NK-92 (cell line): Measurements from ENCODE around the gene EFCAB8.
"Not testable (repeated sequence)": the region's sequence is repeated elsewhere in the genome, so short reads cannot be mapped to it uniquely, and the experiment has no call there.

Experiments used
- DNase-seq: peaks from one replicate; lab custom pipeline; 2025; ENCODE audit not compliant: unreplicated experiment; lab: John Stamatoyannopoulos, UW

Gene EFCAB8

DNA sequence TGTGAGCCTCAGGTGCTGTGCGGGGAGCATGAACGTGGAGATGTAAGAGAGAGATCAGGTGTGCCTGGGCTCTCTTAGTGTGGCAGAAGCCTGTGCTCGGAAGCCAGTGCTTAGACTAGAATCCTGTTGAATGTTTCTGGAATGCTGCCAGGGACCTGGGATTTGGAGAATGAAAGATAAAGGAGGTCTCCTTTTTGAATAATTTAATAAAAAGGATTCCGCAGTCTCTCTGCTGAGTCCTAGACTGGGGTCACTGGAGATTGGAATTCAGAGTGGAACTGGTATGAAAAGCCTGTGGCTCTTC is 18.8 kb upstream of the EFCAB8 start:
- DNase-seq, result no peak

DNA sequence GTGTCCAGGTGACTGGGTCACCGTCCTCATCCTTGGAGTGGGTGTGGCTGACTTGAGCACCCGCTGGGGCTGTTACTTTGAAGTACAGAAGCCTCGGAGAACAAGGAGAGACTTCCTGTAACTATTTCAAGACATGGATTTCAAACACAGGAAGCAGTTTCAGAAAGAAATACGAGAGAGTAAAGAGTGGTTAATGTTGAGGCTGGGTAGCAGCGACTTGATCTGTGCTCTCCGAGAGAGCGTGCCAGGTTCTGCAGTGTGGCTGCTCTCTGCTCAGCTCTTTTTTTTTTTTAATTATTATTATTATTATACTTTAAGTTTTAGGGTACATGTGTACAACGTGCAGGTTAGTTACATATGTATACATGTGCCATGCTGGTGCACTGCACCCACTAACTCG is 17.5 kb upstream of the EFCAB8 start:
- no peak for DNase-seq

DNA sequence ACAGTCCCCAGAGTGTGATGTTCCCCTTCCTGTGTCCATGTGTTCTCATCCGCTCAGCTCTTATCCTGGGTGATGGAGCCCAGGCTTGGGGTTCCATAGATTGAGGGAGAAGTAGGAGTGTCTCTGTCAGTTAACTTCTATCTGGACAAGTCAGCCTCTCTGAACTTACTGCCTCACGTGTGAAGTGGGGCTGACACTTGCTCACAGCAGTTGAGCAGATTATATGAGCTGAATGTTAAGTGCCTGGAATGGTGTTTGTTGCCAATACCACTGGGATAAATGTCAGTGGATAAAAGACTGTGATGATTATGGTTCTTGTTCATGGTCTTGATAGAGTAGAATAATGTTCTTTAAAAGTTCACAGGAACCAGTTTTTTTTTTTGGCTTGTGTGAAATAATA is 17.1 kb upstream of the EFCAB8 start:
- DNase-seq, result no peak

DNA sequence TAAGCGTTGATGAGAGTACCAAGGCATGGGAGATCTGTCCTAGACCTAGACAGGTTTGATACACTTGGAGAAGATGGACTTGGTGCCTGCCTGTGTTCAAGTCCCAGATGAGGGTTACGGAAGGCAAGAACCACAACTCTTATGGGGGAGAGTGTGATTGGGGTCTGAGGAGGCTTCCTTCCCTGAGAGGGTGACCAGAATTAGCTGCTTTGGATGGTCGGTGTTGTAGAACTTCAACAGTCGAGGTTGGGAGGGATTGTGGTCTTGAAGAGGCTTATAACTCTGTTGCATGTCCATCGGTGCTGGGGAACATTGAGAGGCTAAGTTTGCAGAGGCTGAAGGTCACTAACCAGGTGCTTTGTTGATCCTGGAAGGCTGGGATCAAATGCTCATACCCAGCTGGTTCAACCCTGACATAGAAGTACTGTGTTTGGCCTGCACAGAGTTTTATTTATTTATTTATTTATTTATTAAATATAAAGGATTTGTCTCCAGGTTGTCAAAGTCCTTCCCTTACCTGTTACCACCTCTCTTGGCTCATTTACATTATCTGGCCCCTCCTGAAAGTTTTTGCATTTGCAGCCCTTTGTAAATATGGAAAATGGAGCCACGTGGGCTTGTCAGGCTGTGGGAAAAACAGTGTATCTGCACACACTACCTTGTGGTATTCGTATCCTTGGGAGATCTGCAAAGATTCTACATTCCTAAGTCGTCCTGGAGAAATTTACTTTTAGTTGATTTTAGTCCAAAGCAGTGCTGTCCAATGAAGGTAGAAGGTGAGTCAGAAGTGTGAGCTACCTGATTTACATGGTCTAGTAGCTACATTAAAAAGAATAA is 15.8 kb upstream of the EFCAB8 start:
- no peak for DNase-seq

DNA sequence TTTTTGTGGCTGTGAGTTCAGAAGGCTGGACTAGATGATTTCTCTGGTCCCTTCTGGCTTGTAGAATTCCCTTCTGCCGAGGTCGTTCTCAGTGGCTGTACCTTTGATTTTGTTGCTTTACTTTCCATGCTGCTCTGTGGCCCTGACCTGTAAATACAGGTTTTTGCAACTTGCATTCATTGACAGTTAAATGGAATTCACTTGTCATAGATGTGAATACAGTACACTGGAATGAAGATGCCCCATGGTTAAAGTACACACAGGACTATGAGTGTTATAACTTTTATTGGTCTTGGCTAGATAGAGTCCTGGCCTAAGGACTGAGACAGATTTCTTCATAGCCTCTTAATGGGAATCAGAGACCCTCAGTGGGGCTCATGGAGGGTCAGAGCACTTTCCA is 12.9 kb upstream of the EFCAB8 start:
- DNase-seq, result no peak

DNA sequence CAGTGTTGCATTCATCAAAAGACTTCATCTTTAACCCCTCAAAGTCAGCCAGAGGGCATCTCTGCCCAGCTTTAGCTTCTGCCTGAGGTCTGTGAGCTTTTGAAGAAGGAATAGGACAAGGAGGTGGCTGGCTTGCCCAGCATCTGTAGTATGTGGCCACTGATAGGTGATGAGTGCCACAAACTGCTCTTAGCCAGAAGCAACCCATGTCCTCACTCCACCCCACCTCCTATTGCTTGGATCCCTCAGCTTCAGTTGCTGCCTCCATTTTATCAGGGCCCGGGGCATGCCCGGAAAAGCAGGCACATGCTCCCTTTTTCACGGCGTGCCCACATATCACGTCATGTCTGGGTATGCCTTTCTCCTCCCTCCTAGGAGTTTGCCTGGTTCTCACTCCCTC is 11.9 kb upstream of the EFCAB8 start:
- no peak for DNase-seq

DNA sequence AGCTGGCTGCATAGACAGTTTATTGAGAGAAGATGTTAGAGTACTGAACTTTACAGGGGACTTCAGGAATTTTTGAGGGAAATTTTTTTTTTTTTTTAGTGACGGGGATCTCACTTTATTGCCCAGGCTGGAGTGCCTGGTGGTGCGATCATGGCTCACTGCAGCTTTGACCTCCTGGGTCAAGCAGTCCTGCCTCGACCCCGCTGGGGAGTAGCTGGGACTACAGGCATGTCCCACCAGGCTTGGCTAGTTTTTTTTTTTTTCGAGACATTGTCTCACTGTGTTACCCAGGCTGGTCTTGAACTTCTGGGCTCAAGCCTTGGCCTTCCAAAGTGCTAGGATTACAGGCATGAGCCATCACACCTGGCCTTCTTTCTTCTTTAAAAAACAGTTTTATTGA is 10.8 kb upstream of the EFCAB8 start:
- DNase-seq, result no peak

DNA sequence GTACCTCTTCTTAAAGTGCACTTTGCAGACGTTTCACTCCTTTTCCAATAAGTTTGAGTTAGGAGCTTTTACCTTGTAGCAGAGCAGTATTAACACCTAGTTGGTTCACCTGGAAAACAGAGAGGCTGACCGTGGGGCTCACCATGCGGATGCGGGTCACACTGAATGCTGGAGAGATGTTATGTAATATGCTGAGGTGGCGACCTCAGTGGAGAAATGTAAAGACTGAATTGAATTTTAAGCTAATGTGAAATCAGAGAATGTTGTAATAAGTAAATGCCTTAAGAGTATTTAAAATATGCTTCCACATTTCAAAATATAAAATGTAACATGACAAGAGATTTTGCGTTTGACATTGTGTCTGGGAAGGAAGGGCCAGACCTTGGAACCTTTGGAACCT is 9.9 kb upstream of the EFCAB8 start:
- no peak for DNase-seq

DNA sequence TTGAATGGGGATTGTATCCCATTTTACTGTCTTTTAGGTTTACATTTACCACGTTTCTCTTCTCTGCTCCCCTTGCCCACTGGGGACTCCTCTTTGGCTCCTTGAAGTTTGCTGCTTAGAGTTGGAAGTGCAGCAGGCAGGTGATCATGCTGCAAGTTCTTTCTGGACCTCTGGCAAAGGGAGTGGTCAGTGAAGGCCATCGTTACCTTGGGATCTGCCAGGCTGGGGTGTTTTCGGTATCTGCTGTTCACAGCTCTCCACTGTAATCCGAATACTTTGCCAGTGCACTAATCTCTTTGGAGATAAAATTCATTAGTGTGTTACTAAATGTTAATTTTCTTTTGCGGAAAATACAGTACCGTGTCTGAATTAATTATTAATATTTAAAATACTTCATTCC is 9.1 kb upstream of the EFCAB8 start:
- no peak for DNase-seq

DNA sequence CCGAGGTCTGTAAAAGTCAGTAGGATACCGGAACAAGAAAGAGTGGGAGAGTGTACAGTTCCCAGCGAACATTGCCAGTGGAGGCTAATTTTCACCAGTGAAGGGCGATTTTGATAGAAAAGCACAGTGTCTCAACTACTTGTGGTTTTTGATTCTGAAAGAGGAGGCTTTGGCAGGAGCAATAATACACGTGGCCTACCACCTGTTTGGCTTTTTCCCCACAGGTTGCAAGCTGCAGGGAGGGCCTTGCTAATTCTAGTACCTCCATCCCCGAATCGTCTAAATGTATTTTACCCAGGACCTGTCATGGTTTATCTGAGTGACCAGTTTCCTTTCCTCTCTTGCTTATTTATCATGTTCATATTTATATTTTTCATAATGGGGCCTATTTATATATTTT is 3.3 kb upstream of the EFCAB8 start:
- no peak for DNase-seq

DNA sequence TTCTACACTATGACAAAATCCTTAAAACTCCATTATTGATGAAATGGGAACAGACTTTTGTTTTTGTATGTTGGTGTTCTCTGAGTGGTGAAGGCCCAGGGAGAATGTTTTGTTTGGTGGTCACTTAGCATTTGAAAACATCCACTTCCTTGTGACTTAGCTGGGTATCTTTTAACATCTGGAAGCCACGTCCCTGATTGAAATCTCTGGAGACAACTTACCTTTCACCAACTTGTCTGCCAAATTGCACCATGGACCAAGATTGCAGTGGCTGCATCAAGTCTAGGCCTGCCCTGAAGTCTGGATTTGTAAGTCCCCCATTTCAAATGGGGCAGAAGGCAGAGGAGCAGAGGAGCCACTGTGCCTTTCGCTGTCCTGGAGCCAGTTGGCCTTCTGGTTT is 534 bp upstream of the EFCAB8 start:
- no peak for DNase-seq

DNA sequence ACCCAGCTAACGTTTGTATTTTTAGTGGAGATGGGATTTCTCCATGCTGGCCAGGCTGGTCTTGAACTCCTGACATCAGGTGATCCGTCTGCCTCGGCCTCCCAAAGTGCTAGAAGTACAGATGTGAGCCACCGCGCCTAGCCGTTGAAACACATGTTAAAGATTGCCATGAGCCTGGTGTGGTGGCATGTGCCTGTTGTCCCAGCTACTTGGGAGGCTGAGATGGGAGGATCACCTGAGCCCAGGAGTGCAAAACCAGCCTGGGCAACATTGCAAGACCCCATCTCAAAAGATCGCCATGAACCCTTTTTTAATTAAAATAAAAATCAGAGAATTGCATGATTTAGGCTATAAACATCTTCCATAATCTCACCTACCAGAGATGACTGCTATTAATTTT is 2.7 kb downstream of the EFCAB8 start:
- DNase-seq, result no peak

DNA sequence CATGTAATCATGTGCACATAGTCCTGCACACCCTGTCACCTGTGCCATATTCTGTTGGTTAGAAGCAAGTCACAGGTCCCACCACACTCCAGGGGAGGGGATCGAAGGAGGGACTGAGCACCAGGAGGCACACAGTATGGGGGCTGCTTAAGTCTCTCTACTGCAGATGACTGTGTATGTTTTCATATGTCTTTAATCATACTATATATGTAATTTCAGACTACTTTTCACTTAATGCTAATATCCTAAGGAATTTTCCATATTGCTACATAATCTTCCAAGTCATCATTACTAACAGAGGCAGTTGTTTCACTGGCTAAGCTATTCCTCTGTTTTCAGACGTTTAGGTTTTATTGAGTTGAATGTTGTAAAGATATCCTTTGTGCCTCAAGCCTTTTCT is 10.8 kb downstream of the EFCAB8 start:
- DNase-seq, result no peak

DNA sequence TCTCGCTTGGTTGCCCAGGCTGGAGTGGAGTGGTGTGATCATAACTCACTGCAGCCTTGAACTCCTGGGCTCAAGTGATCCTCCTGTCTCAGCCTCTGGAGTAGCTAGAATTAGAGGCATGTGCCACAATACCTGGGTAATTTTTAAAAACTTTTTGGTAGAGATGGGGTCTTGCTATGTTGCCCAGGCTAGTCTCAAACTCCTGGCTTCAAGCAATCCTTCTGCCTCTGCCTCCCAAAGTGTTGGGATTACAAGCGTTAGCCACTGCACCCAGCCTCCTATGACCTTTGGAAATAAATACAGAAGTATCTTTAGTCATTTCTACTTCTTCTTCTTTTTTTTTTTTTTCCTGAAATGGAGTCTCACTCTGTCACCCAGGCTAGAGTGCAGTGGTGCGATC is 11.8 kb downstream of the EFCAB8 start:
- not testable (repeated sequence) for DNase-seq

DNA sequence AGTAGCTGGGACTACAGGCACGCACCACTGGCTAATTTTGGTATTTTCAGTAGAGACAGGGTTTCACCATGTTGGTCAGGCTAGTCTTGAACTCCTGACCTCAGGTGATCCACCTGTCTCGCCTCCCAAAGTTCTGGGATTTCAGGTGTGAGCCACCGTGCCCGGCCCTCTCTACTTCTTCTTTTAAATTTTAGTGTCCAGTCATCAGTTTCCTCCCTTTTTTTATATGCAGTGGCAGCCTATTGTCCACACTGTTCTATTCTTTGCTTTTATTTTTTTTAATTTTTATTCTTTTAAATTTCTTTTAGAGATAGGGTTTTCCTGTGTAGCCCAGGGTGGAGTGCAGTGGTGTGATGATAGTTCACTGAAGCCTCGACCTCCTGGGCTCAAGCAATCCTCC is 12.3 kb downstream of the EFCAB8 start:
- no peak for DNase-seq

DNA sequence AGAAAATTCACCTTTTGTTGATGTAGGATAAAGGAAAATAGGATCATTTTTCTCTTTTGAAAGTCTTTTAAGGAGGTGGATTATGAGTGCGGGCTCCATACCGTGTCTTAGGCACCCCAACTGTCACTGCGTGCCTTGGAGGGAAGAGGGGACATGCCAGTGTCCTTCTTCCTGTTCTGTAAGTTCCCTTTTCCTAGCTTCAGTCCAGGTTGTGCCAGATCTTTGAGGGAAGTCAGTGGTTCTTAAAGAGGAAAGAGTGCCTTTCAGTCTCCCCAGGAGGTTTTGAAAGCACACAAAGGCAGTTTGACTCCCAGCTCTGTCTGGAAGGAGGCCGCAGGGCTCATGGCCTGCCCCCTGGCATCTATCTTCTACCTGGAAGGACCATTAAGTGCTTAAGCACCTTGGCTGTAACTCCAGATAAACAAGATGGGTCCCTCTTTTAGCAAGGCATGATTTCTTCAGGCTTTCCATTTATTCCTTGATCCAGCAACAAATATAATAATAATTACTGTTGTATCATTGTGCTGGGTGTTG is 13.0 kb downstream of the EFCAB8 start:
- DNase-seq, result no peak

DNA sequence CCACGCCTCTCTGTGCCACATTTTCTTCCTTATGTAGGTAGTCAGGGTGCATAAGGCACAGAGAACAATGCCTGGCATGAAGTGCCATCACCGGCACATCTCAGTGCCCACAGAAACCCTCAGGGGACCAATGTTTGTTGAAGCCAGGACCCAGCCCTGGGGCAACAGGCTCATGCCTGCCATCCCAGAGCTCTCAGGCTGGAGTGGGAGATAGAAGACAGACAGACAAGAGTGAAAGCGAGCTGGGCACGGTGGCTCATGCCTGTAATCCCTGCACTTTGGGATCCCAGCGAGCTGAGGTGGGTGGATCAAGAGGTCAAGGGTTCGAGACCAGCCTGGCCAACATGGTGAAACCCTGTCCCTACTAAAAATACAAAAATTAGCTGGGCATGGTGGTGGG is 13.5 kb downstream of the EFCAB8 start:
- DNase-seq, result no peak

DNA sequence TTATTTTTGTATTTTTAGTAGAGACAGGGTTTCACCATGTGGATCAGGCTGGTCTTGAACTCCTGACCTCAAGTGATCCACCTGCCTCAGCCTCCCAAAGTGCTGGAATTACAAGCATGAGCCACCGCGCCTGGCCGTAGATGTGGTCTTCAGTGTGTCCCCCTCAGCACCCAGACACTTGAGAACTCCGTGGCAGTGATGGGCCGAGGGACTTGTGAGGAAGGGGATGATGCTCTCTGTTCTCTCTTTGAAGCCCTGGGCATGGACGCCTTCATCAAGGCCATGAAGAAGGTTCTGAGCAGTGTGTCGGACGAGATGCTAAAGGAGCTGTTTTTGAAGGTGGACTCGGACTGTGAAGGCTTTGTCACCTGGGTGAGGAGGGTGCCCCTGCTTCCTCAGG is 16.9 kb downstream of the EFCAB8 start:
- no peak for DNase-seq

DNA sequence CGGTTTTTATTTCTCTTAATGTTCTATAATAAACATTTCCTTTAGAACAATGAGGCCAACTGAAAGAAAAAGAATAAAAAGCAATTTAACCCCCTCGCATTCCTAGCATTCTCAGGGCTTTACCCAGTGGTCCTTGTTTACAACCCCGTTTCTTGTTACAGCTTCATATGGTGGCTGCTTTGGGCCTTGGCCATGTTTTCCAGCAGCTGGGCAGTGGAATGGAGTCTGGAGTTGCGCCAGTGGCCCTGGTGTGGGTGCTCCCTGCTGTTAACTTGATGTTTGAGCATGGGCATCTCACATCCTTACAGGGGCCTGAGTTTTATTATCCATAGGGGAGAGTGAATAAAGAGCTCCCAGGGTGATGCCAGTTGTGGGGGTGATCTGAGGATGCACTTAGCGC is 18.8 kb downstream of the EFCAB8 start:
- DNase-seq, result no peak

DNA sequence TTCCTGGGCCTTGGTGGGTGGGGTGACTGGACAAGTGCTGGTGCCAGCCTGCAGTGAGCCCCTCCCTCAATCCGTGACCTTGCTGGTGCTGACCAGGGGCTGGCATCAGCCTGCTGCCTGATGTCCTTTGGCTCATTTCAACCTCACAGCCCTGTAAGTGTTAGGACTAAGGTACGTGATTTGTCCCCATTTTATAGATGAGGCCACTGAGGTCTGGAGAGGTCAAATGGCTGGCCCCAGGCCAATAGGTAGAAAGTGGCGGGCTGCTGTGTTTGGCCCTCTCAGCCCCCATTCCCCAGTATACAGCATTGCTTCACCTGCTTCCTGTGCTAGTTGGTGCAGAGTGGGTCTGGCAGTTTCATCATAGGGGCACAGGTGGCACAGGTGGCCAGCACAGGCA is 20.1 kb downstream of the EFCAB8 start:
- no peak for DNase-seq

DNA sequence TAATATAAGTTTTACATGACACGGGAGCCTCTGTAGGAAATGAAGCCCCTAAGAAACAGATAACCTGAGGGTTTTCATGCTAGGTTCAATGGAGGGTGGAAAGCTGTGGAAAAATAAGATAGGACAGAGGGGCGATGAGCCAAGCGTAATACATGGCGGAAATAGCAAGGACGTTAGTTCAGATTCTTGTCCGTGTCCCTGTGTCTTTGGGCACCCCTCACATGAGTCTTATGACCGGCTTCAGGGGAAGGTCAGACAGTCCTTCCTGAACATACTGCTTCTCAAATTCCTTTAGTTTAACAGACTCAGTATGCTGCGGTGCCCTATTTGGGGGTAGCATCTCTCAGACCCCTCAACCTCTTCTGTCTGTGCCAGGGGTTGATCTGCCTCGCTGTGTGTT is 20.8 kb downstream of the EFCAB8 start:
- DNase-seq, result no peak

DNA sequence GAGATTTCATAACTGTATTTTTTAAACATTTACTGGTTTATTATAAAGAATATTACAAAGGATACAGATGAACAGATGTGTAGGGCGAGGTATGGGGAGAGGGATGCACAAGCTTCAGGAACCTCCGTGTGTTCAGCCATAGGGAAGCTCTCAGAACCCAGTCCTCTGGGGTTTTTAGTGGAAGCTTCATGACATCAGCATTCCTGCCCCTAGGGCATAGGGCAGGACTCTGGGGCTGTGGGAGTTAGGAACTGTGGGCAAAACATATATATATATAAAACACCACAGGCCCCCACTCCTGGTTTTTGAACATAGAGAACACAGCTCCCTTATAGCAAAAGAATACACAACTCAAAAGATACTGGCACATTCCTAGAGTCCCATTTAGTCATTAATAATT is 21.9 kb downstream of the EFCAB8 start:
- DNase-seq, result no peak

DNA sequence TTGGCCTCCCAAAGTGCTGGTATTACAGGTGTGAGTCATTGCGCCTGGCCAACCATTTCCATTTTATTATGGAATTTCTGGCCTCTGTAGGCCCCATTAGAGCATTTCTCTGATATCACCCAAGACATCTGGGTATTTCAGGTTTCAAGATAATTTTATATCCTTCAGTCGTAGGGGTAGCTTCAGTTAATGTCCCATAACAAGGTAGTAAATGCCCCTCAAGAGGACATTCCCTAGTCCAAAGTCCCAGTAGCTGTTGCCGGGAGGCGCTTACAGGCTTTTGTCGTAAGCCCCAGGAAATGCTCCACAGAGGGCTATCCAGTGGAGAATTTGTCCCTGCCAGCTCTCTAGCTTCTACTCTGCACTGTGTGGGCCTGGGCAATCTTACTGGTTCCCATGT is 24.4 kb downstream of the EFCAB8 start:
- no peak for DNase-seq
